Measurements from ENCODE around the gene CCL21.
"Not testable (repeated sequence)": the region's sequence is repeated elsewhere in the genome, so short reads cannot be mapped to it uniquely, and the experiment has no call there.

The CCL21 gene, protein sequence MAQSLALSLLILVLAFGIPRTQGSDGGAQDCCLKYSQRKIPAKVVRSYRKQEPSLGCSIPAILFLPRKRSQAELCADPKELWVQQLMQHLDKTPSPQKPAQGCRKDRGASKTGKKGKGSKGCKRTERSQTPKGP

DNA sequence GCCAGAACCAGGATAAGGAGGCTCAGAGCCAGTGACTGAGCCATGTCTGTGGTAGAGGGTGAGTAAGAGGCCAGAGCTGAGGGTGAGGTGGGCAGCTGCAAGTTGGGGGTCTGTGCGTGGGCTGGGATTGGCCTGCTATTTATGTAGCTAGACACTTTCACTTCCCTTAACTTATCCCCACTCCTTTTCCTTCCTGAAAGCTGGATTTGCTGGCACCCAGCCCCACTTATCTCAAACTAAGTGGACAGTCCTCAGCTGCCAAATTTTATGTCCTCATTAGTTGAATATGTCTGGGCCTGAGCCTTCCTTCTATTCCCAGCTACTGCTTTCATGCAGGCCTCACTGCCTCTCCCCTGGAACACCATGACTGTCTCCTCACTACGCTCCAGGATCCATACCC is at the start of gene CCL21:
CCL21 (minus strand) TSS at position 114 of the 400 bp plus-strand sequence; CDS start at position 44, 70 bp downstream.
- DNase-seq = no peak

DNA sequence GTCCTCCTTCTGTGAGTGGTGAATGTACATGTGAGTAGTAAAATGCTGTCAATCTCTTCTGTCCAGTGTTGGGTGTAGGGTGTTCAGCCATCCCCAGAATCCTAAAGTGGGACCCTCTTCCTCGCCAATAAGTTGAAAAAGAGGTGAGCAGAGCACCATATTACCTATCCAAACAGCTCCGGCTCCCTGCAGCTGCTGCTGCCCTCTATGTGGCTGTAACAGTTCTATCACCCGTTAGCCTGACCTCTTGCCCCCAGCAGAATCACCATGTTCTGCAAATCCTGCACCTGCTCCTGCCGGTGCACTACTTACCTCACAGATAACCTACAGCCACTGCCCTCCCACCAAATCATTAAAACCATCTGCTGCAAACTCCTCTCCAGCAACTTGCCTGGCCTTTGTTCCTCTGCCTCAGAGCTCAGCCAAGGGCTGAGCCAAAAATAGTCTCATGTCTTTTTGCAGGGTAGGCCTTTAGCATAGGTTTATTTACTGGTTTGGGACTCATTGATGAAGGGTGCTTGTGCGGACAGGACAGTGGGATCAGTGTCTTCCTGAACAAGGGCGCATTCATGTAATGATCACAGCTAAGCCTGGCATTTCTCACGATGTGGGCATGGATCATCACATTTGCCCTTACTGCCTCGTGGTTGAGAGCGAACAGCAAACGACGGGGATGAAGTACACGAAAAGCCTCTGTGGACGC is 49.6 kb upstream of the CCL21 start:
- DNase-seq = no peak

DNA sequence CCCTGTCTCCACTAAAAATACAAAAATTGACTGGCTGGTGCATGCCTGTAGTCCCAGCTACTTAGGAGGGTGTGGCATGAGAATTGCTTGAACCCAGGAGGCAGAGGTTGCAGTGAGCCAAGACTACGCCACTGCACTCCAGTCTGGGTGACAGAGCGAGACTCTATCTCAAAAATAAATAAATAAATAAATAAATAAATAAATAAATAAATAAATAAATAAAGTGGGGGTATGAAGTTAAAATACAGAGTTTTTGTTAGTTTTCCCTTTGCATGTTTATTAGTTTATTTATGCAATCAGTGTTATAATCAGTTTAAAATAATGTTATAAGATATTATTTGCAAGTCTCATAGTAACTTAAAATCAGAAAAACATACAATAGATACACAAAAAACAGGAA is 40.4 kb upstream of the CCL21 start:
- DNase-seq = not testable (repeated sequence)

DNA sequence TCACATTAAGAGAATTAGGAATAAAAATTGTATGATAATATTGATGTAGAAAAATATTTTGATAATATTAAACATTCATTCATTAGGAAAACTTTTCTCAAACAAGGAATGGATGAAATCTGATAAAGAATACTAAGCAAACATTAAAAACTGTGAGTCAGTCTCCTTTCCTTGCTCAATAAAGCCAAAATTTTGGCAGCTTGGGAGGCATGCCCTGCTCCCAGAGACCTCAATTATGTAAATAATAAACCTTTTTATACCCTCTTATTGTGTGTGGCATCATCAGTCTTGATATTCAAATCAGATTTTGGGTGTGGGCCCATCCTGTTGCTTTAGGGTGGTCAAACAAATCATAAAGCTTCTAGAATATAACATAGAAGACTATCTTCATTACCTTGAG is 36.6 kb upstream of the CCL21 start:
- DNase-seq = no peak

DNA sequence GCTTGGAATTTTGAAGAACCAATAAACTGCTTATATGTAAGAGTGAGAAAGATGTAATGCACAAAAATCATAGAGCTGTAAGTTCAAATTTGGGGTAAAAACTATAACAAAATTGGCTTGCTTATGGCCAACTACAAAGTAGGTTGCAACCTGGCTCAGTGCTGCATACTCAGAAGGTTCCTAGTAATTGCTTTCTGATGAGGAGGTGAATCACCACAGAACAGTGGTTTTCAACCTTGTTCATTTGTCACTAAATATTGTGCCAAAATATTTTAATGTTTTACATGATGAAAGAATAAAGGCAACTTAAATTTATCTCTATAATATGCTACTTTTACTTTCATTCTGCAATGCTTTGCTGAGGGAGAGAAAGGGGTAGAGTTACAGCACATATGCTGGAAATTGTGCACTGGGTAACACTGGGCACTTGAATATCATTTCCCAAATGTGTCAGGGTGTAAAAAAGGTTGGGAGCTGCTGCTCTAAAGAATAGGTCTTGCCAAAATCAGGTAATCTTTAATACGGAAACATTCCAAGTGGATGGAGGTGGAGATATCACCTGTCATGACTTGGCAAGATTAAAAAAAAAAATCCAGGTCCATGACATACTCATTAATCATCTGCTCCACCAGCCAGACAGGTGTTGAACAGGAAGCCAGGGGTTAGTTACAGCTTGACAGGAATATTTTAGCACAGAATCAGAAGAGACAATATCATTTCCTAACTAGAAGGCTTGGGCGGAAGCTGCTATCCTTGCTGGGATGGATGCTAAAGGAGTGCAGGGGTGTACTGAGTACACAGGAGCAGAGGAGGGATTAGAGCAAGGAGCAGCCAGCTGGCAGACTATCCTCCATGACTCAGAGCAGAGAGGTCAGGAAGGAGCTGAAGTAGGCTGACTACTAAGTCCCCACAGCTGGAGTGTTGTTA is 34.6 kb upstream of the CCL21 start:
- DNase-seq = no peak

DNA sequence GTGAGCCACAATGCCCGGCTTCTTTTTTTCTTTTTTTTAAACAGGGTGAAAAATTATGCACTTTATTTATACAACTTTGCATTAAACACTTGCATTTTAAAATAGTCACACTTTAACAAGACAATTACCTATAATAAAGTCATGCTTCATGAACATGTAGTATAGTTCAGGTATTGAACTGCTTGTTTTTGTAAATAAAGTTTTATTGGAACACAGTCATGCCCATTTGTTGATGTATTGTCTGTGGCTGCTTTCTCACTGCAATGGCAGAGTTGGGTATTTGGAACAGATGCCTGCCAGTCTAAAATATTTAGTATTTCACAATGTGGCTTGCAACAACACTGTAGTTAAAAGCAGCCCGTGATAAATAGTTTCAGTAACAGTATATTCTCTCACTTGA is 32.8 kb upstream of the CCL21 start:
- DNase-seq = no peak

DNA sequence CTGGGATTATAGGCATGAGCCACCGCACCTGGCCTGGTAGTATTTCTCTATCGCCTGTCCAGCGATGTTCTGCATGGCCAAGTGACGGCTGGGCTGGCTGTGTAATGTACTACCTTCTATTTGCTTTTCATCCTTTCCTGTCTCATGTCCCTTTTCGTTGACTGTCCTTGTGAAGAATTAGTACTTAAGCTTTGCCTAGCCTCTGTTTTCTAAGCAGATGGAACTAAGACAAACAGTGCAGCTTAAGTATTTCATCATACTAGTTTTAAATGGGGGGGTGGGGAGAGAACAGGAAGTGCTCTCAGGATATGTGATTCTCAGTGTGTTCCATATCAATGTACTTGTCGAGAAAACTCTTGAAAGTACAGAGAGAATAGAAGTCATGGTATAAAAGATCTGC is 31.7 kb upstream of the CCL21 start:
- no peak for DNase-seq

DNA sequence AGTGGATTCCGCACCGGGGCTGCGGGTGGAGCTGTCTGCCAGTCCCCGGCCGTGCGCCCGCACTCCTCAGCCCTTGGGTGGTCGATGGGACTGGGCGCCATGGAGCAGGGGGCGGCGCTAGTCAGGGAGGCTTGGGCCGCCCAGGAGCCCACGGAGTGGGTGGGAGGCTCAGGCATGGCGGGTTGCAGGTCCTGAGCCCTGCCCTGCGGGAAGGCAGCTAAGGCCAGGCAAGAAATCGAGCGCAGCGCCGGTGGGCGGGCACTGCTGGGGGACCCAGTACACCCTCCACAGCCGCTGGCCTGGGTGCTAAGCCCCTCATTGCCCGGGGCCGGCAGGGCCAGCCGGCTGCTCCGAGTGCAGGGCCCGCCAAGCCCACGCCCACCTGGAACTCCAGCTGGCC is 30.2 kb upstream of the CCL21 start:
- DNase-seq = not testable (repeated sequence)

DNA sequence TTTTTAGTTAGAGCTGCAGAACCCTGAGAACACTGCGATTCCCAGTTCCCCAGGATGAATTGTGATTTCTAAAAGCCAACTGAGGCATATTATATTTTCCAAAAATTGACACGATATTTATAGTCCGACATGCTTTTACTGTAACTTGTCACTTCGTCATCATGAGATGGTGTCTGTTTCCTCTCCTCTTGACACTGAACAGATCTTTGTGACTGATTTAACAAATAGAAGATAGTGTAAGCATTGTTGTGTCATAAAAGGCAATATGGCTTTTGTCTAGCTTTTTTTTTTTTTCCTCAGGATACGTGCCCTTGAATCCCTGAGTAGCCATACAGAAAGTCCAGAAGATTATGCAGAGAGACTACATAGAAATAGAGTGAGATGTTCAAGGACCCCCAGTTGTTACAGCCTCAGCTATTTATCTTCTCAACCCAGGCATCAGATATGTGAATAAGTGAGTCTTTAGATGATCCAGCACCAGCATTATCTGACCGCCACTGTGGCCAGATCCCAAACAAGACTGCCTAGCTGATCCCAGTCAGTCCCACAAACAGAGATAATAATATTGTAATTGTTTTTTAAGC is 27.8 kb upstream of the CCL21 start:
- no peak for DNase-seq

DNA sequence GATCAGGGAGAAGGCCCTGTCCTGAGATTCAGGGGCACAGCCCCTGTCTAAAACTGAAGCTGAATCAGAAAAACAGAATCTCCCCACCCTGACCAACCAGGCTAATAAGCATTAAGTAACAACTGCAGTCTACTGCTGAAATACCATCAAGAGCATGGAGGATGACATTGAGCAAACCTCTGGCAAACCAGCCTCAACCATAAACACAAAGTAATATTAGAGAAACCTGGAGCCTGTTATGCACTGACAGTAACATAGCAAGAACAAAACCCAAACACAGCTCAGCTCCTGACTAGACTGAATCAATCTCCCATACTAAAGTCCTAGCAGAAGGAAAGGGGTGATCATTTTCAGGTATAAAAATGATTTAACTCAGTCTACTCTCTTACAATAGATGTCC is 24.8 kb upstream of the CCL21 start:
- DNase-seq = no peak

DNA sequence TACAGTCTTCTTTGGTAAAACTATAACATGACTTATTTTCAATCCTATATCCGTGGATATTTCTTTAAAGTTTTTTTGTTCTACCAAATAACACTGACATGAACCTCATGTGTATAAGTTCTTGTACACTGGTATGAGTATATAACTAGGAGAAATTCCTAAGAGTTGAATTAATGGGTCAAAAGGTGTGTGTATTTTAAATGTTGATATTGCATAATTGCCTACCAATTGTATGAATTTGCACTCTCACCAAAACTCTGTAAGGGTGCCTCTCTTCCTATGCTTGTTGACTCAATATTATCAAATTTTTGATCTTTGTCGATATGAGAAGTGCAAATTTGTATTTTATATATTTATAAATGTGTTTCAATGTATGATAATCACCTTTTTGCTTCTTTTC is 22.9 kb upstream of the CCL21 start:
- no peak for DNase-seq

DNA sequence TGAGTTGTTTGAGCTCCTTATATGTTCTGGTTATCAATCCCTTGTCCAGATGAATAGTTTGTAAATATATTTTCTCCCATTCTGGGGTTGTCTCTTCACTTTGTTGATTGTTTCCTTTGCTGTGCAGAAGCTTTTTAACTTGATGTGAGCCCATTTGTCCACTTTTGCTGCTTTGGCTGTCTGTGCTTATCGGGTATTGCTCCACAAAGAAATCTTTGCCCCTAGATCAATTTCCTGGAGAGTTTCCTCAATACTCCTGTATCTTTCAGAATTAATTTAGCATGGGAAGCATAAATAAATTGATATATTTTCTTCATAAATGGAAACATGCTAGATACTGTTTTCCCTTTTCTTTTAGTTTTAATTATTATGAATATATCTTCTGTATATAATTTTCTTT is 22.5 kb upstream of the CCL21 start:
- DNase-seq = no peak

DNA sequence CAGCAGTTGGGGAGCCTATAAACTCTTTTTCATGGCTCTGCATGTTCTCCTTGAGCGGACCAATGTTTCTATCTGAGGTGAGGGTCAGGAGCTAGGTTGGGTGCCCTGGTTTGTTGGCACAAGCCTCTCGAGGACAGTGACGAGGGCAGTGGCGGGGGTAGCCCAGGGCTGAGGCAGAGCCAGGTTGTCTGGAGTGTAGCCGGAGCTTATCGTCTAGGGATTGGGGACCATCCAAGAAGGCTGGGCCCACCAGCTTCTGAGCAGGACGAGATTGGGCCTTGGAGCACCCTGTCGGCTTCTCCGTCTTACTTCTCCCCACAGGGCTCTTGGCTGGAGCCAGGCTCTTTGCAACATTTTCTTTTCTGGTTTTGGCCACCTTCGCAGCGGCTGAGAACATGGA is 13.2 kb upstream of the CCL21 start:
- DNase-seq = no peak

DNA sequence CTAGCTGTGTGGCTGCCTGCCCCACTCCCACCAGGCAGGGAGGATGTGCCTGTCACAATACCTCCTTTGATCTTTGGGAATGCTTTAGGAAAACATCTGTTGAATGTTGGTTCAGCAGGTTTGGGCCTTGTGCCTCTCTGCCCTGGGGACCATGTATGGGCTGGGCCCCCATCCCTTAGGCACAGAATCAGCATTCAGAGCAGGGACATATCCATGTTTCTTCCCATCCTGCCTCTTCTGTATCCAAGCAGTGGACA is 9.8 kb upstream of the CCL21 start:
- DNase-seq = not testable (repeated sequence)

DNA sequence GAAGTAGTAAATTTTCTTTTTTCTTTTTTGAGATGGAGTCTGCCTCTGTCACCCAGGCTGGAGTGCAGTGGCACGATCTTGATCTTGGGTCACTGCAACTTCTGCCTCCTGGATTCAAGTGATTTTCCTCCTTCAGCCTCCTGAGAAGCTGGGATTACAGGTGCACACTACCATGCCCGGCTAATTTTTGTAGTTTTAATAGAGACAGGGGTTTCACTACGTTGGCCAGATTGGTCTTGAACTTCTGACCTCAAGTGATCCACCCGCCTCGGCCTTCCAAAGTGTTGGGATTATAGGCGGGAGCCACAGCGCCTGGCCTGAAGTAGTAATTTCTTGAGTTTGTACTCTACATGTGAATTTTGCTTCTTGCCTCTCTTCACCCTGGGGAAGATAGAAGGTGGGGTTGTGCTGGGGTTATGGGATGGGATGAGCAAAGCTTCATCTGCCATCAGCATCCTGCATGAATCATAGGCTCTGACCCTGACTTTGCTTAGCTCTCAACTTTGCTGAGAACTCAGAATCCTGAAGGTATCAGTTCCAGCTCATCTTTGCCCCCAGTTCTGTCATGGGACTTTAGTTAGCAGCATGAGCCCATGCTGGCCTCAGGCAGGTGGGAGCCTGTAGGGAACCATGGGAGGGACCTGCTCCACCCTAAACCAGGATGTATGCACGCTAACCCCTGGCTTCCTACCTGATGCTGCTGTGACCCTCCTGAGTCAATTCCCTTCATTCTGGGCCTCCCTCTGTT is 9.3 kb upstream of the CCL21 start:
- no peak for DNase-seq

DNA sequence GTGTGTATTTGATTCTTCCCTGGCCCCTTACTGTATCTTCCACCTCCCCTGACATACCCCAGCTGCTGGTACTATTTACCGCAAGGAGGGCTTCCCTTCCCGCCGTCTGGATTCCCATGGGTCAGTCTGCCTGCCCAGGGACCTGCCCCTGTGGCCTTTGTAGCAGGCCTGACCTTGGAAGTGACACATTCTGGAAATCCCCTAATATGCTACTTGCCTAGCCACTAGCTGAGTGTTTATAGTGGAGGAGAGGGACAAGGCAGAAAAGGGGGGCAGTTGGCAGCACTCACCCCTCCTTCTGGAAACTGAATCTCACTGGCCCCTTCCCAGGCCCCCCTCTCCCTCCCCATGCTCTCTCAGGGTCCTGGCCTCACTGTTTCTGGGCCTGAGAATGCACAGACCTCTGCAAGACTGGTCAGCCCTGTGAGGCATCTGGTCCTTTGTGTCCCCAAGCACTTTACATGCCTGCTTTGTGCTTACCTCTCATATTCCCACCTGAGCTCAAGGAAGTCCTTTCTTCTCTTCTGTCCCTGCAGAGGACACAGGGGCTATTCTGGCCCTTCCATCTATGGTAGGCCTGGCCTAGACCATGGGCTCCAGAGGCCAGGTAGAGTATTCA is 8.2 kb upstream of the CCL21 start:
- DNase-seq = no peak

DNA sequence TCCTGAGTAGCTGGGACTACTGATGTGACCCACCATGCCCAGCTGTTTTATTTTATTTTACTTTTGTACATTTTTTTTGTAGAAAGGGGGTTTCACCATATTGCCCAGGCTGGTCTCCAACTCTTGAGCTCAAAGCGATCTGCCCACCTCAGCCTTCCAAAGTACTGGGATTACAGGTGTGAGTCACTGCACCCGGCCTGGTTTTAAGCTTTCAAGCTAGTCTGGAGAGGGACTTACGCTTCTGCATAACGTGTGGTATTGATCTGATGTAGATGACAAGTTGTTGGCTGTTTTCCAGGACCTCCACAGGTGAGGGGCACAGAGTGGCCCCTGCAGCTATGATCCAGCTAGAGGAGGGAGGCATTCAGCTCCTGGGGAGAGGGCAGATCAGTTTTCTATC is 6.8 kb upstream of the CCL21 start:
- DNase-seq = no peak

DNA sequence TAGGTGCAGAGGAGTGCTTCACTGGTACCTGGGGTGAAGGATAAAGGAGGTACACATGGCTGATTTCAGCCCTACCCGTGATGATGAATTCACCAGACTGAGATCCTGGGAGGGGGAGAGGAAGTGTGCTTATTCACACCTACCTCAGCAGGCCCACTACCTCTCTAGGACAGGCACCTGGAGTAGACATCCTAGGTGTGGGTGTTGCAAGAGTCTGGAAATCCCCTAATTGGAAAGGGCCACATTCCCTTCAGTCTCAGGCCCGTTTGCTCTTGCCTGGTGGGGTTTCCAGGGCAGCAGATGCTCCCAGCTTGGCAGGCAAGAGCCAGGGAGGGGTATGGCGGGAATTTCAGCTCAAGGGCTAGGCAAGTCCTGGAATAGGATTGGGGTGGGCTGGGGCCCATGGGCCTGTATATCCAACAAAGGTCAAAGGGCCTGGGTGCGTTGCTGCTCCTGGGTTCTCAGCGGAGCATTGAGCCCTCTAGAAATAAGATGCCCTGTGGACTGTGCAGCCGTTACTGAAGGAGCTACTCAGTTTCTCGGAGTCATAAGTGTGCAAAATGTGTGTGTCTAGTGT is 5.8 kb upstream of the CCL21 start:
- no peak for DNase-seq

DNA sequence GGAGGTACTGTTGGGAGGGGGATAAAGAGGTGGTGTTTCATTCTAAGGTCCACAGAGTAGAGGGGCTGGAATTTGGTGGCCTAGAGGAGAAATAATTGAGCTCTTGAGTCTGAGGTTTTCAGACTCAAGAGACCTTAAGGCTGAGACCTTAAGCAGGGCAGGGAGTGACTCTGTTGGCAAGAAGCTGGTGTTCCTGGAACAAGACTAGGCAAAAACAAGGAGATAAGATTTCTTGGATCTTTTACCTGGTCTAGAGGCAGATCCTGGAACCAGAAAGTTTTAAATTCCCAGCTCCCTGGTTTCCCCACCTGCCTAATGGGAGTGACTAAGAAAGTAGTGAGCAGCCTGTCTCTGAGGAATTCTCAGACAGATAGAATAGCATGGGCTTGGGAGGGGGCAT is 4.1 kb upstream of the CCL21 start:
- DNase-seq = no peak

DNA sequence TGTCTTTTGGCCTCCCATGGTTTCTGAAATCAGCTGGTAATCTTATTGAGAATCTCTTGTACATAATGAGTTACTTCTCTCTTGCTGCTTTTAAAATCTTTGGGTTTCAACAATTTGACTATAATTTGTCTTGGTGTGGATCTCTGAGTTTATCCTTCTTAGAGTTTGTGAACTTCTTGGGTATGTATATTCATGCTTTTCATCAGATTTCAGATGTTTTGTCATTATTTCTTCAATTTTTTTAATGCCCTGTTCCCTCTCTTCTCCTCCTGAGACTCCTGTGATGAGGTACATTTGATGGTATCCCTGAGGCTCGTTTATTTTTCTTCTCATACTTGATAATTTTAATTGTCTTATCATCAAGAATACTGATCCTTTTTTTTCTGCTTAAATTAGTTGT is 2.2 kb upstream of the CCL21 start:
- no peak for DNase-seq

DNA sequence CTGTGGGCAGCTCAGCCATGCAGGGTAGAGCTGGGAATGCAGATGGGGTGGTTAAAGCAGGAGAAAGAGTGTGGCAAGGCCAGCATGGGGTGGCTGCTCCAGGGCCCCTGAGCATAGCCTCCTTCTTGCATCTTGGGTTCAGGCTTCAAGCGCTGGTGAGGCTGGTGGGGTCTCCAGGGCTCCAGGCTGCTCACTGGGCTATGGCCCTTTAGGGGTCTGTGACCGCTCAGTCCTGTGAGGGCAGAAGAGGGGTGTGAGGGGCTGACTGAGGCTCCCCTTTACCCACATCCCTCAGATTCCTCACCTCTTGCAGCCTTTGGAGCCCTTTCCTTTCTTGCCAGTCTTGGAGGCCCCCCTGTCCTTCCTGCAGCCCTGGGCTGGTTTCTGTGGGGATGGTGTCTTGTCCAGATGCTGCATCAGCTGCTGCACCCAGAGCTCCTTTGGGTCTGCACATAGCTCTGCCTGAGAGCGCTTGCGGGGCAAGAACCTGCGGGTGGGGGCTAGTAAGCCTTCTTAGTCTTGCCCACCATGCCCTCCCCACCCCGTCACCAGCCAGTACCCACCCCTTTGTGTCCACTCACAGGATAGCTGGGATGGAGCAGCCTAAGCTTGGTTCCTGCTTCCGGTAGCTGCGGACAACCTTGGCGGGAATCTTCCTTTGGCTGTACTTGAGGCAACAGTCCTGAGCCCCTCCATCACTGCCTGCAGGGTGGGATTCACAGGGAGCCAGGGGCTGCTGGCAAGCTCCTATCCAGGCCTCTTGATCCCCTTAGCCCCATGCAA is 549 bp downstream of the CCL21 start:
- DNase-seq = no peak

DNA sequence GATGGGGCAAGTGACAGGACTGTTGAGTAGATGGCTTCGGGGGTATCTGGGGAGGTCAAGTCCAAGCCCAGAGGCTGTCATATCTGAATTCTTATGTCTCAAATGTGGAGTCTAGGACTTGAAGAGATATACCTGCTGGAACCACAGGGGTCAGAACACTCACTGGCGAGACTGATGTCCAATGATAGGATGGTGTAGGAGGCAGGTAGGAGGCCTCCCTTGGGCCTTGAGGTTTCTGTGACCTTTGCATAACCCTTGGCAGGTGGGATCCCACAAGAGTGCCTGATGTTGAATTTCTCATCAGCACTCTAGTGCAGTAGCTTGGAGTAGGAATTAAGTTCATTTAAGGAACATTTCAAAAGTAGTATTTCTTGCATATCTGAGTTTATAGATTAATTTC is 2.8 kb downstream of the CCL21 start:
- no peak for DNase-seq
